Calu3 (cell line): ENCODE results near the gene STK4. TPM values are rescaled to one million over a fixed set of nuclear protein-coding genes. Genes with fewer than 3 reads are reported as not detected.
"Not testable (repeated sequence)": the region's sequence is repeated elsewhere in the genome, so short reads cannot be mapped to it uniquely, and the experiment has no call there.

Experiments
- BruUV-seq: library from RNA; stranded (reverse); fragments of 400-500 nt; replicated peaks from 2 replicates; lab custom pipeline; 2021; lab: Mats Ljungman, UMichigan
- CTCF ChIA-PET: fragments of 300-600 bp; sonication (Branson Sonifier 250); formaldehyde crosslinking; loops from one replicate; lab custom pipeline; 2022; ENCODE audit warnings: antibody characterized with exemption; lab: Charles Lee
- DNase-seq: peaks from one replicate; pipeline ENCODE4 v3.0.0; 2022
- H3K27ac Mint-ChIP-seq: one replicate; pipeline ENCODE4 v1.8.0; 2022; ENCODE audit warnings: mixed read lengths; ENCODE audit not compliant: unreplicated experiment
- H3K27me3 Mint-ChIP-seq: one replicate; pipeline ENCODE4 v1.8.0; 2022; ENCODE audit warnings: mixed read lengths; ENCODE audit not compliant: unreplicated experiment
- H3K36me3 Mint-ChIP-seq: one replicate; pipeline ENCODE4 v1.8.0; 2022; ENCODE audit warnings: mild to moderate bottlenecking, moderate library complexity, mixed read lengths; ENCODE audit not compliant: insufficient read depth, unreplicated experiment
- H3K4me1 Mint-ChIP-seq: one replicate; pipeline ENCODE4 v1.8.0; 2022; ENCODE audit warnings: mild to moderate bottlenecking, low read depth, mixed read lengths; ENCODE audit not compliant: unreplicated experiment
- H3K4me3 Mint-ChIP-seq: one replicate; pipeline ENCODE4 v1.8.0; 2022; ENCODE audit warnings: mild to moderate bottlenecking, low read depth, moderate library complexity, mixed read lengths; ENCODE audit not compliant: unreplicated experiment
- H3K9me3 Mint-ChIP-seq: one replicate; pipeline ENCODE4 v1.8.0; 2022; ENCODE audit warnings: low read depth, mixed read lengths; ENCODE audit not compliant: unreplicated experiment
- intact Hi-C: fragments of 100-400 bp; cut with micrococcal nuclease; formaldehyde crosslinking; loops from one replicate; pipeline ENCODE4 v1.10.0; 2022; ENCODE audit not compliant: unreplicated experiment
- total RNA-seq: library from RNA; stranded (reverse); gene quantifications from 2 replicates; pipeline ENCODE4 v1.2.3, GENCODE V29; 2022
- TF ChIP-seq, protein P1 (sequence below): fragments of 200-600 bp; IDR thresholded peaks from one replicate; pipeline ENCODE4 v1.8.0; 2022; ENCODE audit warnings: antibody characterized with exemption; ENCODE audit not compliant: unreplicated experiment

The STK4 gene
- total RNA-seq, 1 experiment from 2014 or later: 53.1 TPM

DNA sequence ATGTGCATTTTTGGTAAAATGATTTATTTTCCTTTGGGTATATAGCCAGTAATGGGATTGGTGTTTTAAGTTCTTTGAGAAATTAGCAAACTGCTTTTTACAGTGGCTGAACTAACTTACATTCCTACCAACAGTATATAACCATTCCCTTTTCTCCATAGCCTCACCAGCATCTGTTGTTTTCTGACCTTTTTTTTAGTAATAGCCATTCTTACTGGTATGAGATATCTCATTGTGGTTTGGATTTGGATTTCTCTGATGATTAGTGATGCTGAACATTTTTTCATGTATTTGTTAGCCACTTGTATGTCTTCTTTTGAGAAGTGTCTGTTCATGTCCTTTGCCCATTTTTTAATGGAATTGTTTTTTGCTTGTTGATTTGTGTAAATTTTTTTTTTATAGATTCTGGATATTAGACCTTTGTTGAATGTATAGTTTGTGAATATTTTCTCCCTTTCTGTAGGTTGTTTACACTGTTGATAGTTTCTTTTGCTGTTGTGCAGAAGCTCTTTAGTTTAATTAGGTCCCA is 42.3 kb downstream of the STK4 start:
- no TSS peak for BruUV-seq
- TF ChIP-seq, protein P1, sequence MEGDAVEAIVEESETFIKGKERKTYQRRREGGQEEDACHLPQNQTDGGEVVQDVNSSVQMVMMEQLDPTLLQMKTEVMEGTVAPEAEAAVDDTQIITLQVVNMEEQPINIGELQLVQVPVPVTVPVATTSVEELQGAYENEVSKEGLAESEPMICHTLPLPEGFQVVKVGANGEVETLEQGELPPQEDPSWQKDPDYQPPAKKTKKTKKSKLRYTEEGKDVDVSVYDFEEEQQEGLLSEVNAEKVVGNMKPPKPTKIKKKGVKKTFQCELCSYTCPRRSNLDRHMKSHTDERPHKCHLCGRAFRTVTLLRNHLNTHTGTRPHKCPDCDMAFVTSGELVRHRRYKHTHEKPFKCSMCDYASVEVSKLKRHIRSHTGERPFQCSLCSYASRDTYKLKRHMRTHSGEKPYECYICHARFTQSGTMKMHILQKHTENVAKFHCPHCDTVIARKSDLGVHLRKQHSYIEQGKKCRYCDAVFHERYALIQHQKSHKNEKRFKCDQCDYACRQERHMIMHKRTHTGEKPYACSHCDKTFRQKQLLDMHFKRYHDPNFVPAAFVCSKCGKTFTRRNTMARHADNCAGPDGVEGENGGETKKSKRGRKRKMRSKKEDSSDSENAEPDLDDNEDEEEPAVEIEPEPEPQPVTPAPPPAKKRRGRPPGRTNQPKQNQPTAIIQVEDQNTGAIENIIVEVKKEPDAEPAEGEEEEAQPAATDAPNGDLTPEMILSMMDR: no peak
- Mint-ChIP-seq H3K9me3 (no peaks in the 10 kb centered on the region), H3K27ac (no peak overlapping the region), H3K27me3 (no peaks in the 10 kb centered on the region), H3K36me3 (peaks cover 20% of the 10 kb centered on the region), H3K4me3 (no peak overlapping the region), H3K4me1 (peaks cover 28% of the 10 kb centered on the region)
- no peak for DNase-seq
- CTCF ChIA-PET: no interaction called here
- intact Hi-C loops: no loop called here

DNA sequence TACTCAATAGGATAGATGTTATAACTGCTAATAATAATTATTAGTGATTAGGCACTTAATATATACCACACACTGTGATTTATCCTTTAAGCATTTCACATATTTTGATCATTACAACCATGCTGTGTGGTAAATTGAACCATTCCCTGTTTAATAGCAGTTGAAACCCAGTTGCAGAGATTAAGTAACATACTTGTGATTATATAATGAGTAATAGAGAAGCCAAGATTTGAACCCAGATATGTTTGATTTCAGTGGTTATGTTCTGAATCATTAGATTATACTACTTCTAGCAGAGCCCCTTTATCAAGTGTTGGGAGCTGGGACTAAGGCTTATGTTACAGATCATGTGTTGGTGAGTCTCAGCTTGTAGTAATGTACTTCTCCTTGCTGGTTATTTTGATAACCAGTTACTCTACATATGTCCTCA is 44.1 kb downstream of the STK4 start:
- Mint-ChIP-seq H3K4me3 (no peak overlapping the region), H3K36me3 (peaks cover 7% of the 10 kb centered on the region), H3K4me1 (peaks cover 35% of the 10 kb centered on the region), H3K27ac (peak overlapping the region; percentile 11), H3K27me3 (no peaks in the 10 kb centered on the region), H3K9me3 (no peaks in the 10 kb centered on the region)
- no TSS peak for BruUV-seq
- intact Hi-C loops: loop anchor here (2.0 kb wide), 2 partner anchors 34 to 280 kb away; no protein-coding TSS in a partner anchor
- TF ChIP-seq, protein P1: no peak
- CTCF ChIA-PET: interaction anchor here (0.5 to 3.7 kb wide), 9 partner anchors 10 to 290 kb away, joined by 4 to 44 read pairs (median 7); no protein-coding TSS in a partner anchor
- DNase-seq: no peak

DNA sequence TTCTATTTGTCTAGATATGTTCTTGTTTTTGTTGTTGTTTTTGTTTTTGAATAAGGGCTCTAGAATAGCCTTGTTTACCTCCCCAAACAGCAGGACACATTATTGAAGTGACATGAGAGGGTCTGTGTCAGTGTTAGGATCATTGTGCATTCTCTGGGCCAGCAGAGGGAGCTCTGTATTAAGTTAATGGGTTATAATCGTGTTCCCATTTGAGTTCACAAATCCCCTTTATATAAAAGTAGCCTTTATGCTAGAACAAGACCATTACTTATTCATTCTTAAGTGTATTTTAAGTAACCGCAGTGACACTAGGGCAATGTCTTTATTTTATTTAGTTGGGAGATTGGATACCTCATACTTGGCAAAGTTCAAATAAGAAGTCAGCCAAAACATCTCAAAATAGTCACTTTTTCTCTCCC is 44.8 kb downstream of the STK4 start:
- DNase-seq: peak; percentile 75
- Mint-ChIP-seq H3K4me1 (peaks cover 42% of the 10 kb centered on the region), H3K27ac (peak overlapping the region; percentile 11), H3K27me3 (no peaks in the 10 kb centered on the region), H3K4me3 (no peak overlapping the region), H3K9me3 (no peaks in the 10 kb centered on the region), H3K36me3 (peaks cover 6% of the 10 kb centered on the region)
- BruUV-seq: no TSS peak
- intact Hi-C loops: loop anchor here (1.0 to 2.0 kb wide), 5 partner anchors 34 to 300 kb away; no protein-coding TSS in a partner anchor
- CTCF ChIA-PET: interaction anchor here (0.5 to 3.7 kb wide), 13 partner anchors 10 to 1285 kb away, joined by 3 to 44 read pairs (median 6); no protein-coding TSS in a partner anchor
- TF ChIP-seq, protein P1: peak; percentile 74

DNA sequence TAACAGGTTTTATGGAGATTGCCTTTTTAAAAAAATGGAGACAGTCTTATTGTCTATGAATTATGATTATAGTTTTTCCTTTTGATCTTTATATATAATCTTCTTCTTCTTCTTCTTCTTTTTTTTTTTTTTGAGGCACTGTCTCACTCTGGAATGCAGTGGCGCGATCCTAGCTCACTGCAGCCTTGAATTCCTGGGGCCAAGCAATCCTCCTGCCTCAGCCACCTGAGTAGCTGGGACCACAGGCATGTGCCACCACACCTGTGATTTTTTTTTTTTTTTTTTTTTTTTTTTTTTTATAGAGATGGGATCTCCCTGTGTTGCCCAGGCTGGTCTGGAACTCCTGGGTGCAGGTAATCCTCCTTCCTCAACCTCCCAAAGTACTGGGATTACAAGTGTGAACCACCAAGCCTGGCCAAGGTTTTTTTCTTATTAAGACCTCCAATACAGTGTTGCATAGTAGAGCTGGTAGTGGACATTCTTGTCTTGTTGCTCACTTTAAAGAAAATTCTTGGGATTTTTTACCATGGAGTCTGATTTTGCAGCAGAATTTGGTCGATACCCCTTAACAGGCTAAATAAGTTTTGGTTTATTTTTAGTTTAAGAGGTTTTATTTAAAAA is 46.5 kb downstream of the STK4 start:
- intact Hi-C loops: no loop called here
- peak; percentile 43 for DNase-seq
- Mint-ChIP-seq H3K9me3 (no peaks in the 10 kb centered on the region), H3K4me1 (peaks cover 55% of the 10 kb centered on the region), H3K27me3 (no peaks in the 10 kb centered on the region), H3K4me3 (no peak overlapping the region), H3K27ac (no peak overlapping the region), H3K36me3 (no peaks in the 10 kb centered on the region)
- BruUV-seq: no TSS peak
- CTCF ChIA-PET: interaction anchor here (0.6 to 3.7 kb wide), 7 partner anchors 23 to 792 kb away, joined by 3 to 44 read pairs (median 3); no protein-coding TSS in a partner anchor
- TF ChIP-seq, protein P1: no peak

DNA sequence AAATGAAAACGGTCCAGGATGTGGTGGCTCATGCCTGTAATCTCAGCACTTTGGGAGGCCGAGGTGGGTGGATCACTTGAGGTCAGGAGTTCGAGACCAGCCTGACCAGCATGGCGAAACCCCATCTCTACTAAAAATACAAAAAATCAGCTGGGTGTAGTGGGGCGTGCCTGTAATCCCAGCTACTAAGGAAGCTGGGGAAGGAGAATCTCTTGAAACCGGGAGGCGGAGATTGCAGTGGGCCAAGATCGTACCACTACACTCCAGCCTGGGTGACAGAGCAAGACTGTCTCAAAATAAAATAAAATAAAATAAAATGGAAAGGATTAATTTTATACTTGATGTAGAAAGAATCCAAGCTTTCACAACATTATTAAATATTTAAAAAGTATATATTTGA is 47.8 kb downstream of the STK4 start:
- not testable (repeated sequence) for BruUV-seq, H3K36me3 Mint-ChIP-seq, H3K9me3 Mint-ChIP-seq, H3K4me3 Mint-ChIP-seq, DNase-seq, H3K27me3 Mint-ChIP-seq
- CTCF ChIA-PET: interaction anchor here (2.3 to 3.0 kb wide), 2 partner anchors 30 to 82 kb away, joined by 11 to 12 read pairs; no protein-coding TSS in a partner anchor
- intact Hi-C loops: loop anchor here (2.0 kb wide), 1 partner anchor 57 kb away; no protein-coding TSS in a partner anchor
- peak overlapping the region; percentile 53 for H3K27ac Mint-ChIP-seq
- H3K4me1 Mint-ChIP-seq: peaks cover 55% of the 10 kb centered on the region
